ENCODE data around the gene SMOC1. TPM values are rescaled to one million over a fixed set of nuclear protein-coding genes. Genes with fewer than 3 reads are reported as not detected.

SMOC1 gene
- total and polyA plus RNA-seq, 2 donors (not counting 1 experiment from before 2014, with no cell fraction given), result 0.06 TPM; not detected in 1

- no peaks in the 10 kb centered on the region for H3K4me1 ChIP-seq (ENCODE audit: control insufficient read depth, extremely low read depth, insufficient read depth, low read length)
- TF ChIP-seq EZH2 (IDR thresholded peaks at IDR 0.05; ENCODE audit: low read length, missing control alignments) (no peak), CTCF (conservative IDR thresholded peaks at IDR 0.05 in 1 of 2, IDR thresholded peaks at IDR 0.05 in 1 of 2; ENCODE audit: low read depth in 1 of 2, low read length in 2 of 2) (no peak)
- H3K79me2 ChIP-seq (ENCODE audit: control insufficient read depth, insufficient read depth, low read length), result no peaks in the 10 kb centered on the region
- H3K4me3 ChIP-seq (replicated peaks in 1 of 4; ENCODE audit: control extremely low read depth in 1 of 4, insufficient read depth in 1 of 4, low read depth in 3 of 4, low read length in 4 of 4), result no peak overlapping the region
- no peaks in the 10 kb centered on the region for H3K36me3 ChIP-seq (ENCODE audit: control insufficient read depth, insufficient read depth, low read length)
- no peak overlapping the region for H3K9ac ChIP-seq (ENCODE audit: insufficient read depth, low read length)
- no peaks in the 10 kb centered on the region for H3K27me3 ChIP-seq (ENCODE audit: control insufficient read depth, insufficient read depth, low read length)
- H2AFZ ChIP-seq (ENCODE audit: low read length), result no peak overlapping the region
- H3K27ac ChIP-seq (ENCODE audit: insufficient read depth, low read length), result no peak overlapping the region
- no peak overlapping the region for H3K4me2 ChIP-seq (ENCODE audit: extremely low read depth, insufficient read depth, low read length)
- H3K9me3 ChIP-seq (ENCODE audit: control insufficient read depth, insufficient read depth, low read depth, low read length), result no peaks in the 10 kb centered on the region
- no peak for DNase-seq (ENCODE audit: low read depth in 2 of 2)
- H4K20me1 ChIP-seq (ENCODE audit: control insufficient read depth, extremely low read depth, insufficient read depth, low read length), result no peaks in the 10 kb centered on the region
Measured at GRCh38 chr14:70023871-70024270, 144.7 kb downstream of the SMOC1 start.

- H3K9ac ChIP-seq (ENCODE audit: insufficient read depth, low read length), result no peak overlapping the region
- no peaks in the 10 kb centered on the region for H3K4me1 ChIP-seq (ENCODE audit: control insufficient read depth, extremely low read depth, insufficient read depth, low read length)
- TF ChIP-seq CTCF (conservative IDR thresholded peaks at IDR 0.05 in 1 of 2, IDR thresholded peaks at IDR 0.05 in 1 of 2; ENCODE audit: low read depth in 1 of 2, low read length in 2 of 2), result peak; percentile 79 to 91
- TF ChIP-seq EZH2 (IDR thresholded peaks at IDR 0.05; ENCODE audit: low read length, missing control alignments), result no peak
- no peak overlapping the region for H3K4me2 ChIP-seq (ENCODE audit: extremely low read depth, insufficient read depth, low read length)
- no peaks in the 10 kb centered on the region for H4K20me1 ChIP-seq (ENCODE audit: control insufficient read depth, extremely low read depth, insufficient read depth, low read length)
- no peaks in the 10 kb centered on the region for H3K79me2 ChIP-seq (ENCODE audit: control insufficient read depth, insufficient read depth, low read length)
- no peak overlapping the region for H2AFZ ChIP-seq (ENCODE audit: low read length)
- H3K4me3 ChIP-seq (replicated peaks in 1 of 4; ENCODE audit: control extremely low read depth in 1 of 4, insufficient read depth in 1 of 4, low read depth in 3 of 4, low read length in 4 of 4), result no peak overlapping the region
- no peak overlapping the region for H3K27ac ChIP-seq (ENCODE audit: insufficient read depth, low read length)
- no peaks in the 10 kb centered on the region for H3K36me3 ChIP-seq (ENCODE audit: control insufficient read depth, insufficient read depth, low read length)
- H3K27me3 ChIP-seq (ENCODE audit: control insufficient read depth, insufficient read depth, low read length), result no peaks in the 10 kb centered on the region
- H3K9me3 ChIP-seq (ENCODE audit: control insufficient read depth, insufficient read depth, low read depth, low read length), result no peaks in the 10 kb centered on the region
- DNase-seq (ENCODE audit: low read depth in 2 of 2), result peak; percentile 10 to 47
Measured at GRCh38 chr14:70027785-70028428, 148.7 kb downstream of the SMOC1 start.

- Histone ChIP-seq H3K4me1 (ENCODE audit: control insufficient read depth, extremely low read depth, insufficient read depth, low read length) (no peaks in the 10 kb centered on the region), H4K20me1 (ENCODE audit: control insufficient read depth, extremely low read depth, insufficient read depth, low read length) (no peaks in the 10 kb centered on the region), H3K9ac (ENCODE audit: insufficient read depth, low read length) (no peak overlapping the region), H3K9me3 (ENCODE audit: control insufficient read depth, insufficient read depth, low read depth, low read length) (no peaks in the 10 kb centered on the region), H2AFZ (ENCODE audit: low read length) (no peak overlapping the region), H3K27me3 (ENCODE audit: control insufficient read depth, insufficient read depth, low read length) (no peaks in the 10 kb centered on the region), H3K36me3 (ENCODE audit: control insufficient read depth, insufficient read depth, low read length) (no peaks in the 10 kb centered on the region), H3K79me2 (ENCODE audit: control insufficient read depth, insufficient read depth, low read length) (no peaks in the 10 kb centered on the region), H3K4me3 (replicated peaks in 1 of 4; ENCODE audit: control extremely low read depth in 1 of 4, insufficient read depth in 1 of 4, low read depth in 3 of 4, low read length in 4 of 4) (no peak overlapping the region), H3K27ac (ENCODE audit: insufficient read depth, low read length) (no peak overlapping the region), H3K4me2 (ENCODE audit: extremely low read depth, insufficient read depth, low read length) (no peak overlapping the region)
- no peak for DNase-seq (ENCODE audit: low read depth in 2 of 2)
- TF ChIP-seq CTCF (conservative IDR thresholded peaks at IDR 0.05 in 1 of 2, IDR thresholded peaks at IDR 0.05 in 1 of 2; ENCODE audit: low read depth in 1 of 2, low read length in 2 of 2) (no peak), EZH2 (IDR thresholded peaks at IDR 0.05; ENCODE audit: low read length, missing control alignments) (no peak)
Measured at GRCh38 chr14:70029296-70030132, 150.3 kb downstream of the SMOC1 start.

Data from fibroblast of lung (primary cell).